Small intestine (tissue), 7 donors: Measurements from ENCODE around the gene ANKRD52. TPM values are rescaled to one million over a fixed set of nuclear protein-coding genes. Genes with fewer than 3 reads are reported as not detected.
"Not testable (repeated sequence)": the region's sequence is repeated elsewhere in the genome, so short reads cannot be mapped to it uniquely, and the experiment has no call there.

Experiments
- DNase-seq, 2 donors: peaks; one replicate each; pipeline versions ENCODE4 v3.0.0 to v3.0.0-alpha.2; 2013
- FAIRE-seq: peaks from 2 replicates; lab custom pipeline; 2012; peaks lifted over from hg19 to GRCh38; lab: Jason Lieb, UNC
- H3K27ac ChIP-seq, 3 donors: one replicate each; pipeline ENCODE4 v1.5.1; 2013; ENCODE audit warnings: low read length in 2 of 3, mild to moderate bottlenecking in 2 of 3, control low read depth in 1 of 3, inconsistent platforms in 1 of 3, low read depth in 1 of 3, moderate library complexity in 1 of 3
- H3K27me3 ChIP-seq, 3 donors: one replicate each; pipeline ENCODE4 v1.6.1; 2013; ENCODE audit warnings: low read length in 3 of 3, inconsistent platforms in 1 of 3; ENCODE audit not compliant: control insufficient read depth in 3 of 3, insufficient read depth in 3 of 3
- H3K36me3 ChIP-seq, 3 donors: one replicate each; pipeline ENCODE4 v1.6.1; 2013; ENCODE audit warnings: low read length in 3 of 3, inconsistent platforms in 1 of 3, low read depth in 1 of 3, mild to moderate bottlenecking in 1 of 3, moderate library complexity in 1 of 3; ENCODE audit not compliant: control insufficient read depth in 3 of 3, insufficient read depth in 2 of 3
- H3K4me1 ChIP-seq, 3 donors: one replicate each; pipeline ENCODE4 v1.6.1; 2013; ENCODE audit warnings: low read length in 2 of 3, inconsistent platforms in 1 of 3, low read depth in 1 of 3, mild to moderate bottlenecking in 1 of 3, moderate library complexity in 1 of 3; ENCODE audit not compliant: control insufficient read depth in 3 of 3, insufficient read depth in 2 of 3
- H3K4me3 ChIP-seq, 3 donors: one replicate each; pipeline ENCODE4 v1.5.1; 2013; ENCODE audit warnings: low read length in 3 of 3, control low read depth in 1 of 3, inconsistent platforms in 1 of 3, low read depth in 1 of 3, mild to moderate bottlenecking in 1 of 3, moderate library complexity in 1 of 3
- H3K9me3 ChIP-seq, 2 donors: one replicate each; pipeline ENCODE4 v1.6.1; 2013; ENCODE audit warnings: low read depth in 1 of 2, low read length in 1 of 2; ENCODE audit not compliant: control insufficient read depth in 2 of 2, insufficient read depth in 1 of 2
- WGBS, 3 donors: extraction: QIAGEN DNeasy Blood & Tissue Kit; methylation state at CpG; one replicate each; pipeline ENCODE4 v1.1.7; 2013; 5-methylcytosine and 5-hydroxymethylcytosine counted together
- polyA plus RNA-seq, 4 donors: library from polyadenylated mRNA; stranded (reverse) in 3 of 4; unstranded in 1 of 4; fragments of 200-250 nt in 3 of 4; fragments of 120-200 nt in 1 of 4; gene quantifications; one replicate each; pipeline versions ENCODE4 v1.2.1 to v1.2.3, GENCODE V29; 2013
- donor health status: healthy with polysubstance abuse.
- donor health status: control.
- donor health status: control.
- donor health status: Bipolar disorder and iron deficiency.
- donor health status: healthy.

Gene ANKRD52
- polyA plus RNA-seq, 4 donors = 5.1 to 23.9 (median 10.3) TPM

DNA sequence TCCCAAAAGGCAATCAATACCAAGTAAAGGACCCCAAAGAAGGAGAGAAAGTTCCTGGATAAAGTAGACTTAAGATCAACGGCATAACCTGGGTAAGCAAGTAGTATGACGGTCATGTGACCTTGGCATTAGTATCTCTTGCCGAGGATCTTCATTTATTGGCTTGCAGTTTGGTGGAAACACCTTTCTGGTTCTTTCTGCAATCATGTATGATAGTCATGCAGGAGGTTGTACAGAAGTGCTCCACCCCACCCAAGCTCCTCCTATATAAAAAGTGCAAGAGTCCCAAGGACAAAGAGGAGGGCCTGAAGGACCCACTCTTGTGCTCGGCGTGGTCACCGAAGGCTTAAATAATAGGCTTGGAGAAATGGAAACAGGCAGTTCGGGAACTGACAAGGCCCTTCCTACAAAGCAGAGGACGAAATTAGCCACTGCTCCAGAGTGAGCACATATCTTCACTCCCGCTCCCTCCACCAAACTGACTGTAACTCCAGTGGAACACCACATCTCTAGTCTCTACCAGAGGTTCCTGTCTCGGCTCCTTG is 41.2 kb upstream of the ANKRD52 start:
- Histone ChIP-seq H3K9me3 (no peaks in the 10 kb centered on the region), H3K4me1 (peaks cover 2 to 27% (median 14%) of the 10 kb centered on the region in 3 donors), H3K27me3 (no peaks in the 10 kb centered on the region), H3K4me3 (peak overlapping the region; percentile 80 to 97 (median 91)), H3K36me3 (peaks cover 0 to 43% (median 6%) of the 10 kb centered on the region in 3 donors), H3K27ac (peak overlapping the region; percentile 89 to 95 (median 92))
- DNase-seq = peak in 1 of 2 donors; percentile 73
- WGBS, 3 donors = 0 to 1% (median 0%) methylated on average over 10 of the region's 10 CpGs
- FAIRE-seq = no peak

DNA sequence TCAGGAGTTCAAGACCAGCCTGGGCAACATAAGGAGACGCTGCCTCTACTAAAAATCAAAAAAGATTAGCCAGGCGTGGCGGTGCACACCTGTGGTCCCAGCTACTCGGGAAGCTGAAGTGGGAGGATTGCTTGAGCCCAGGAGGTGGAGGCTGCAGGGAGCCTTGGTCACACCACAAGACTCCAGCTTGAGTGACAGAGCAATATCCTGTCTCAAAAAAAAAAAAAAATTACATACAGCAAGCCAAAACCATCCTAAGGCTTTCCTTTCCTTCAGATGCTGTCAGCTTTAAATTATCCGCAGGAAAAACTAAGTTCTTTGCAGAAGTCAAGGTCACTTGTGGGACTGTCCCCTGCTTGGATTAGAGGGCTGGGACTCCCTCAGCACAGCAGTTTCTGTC is 40.6 kb upstream of the ANKRD52 start:
- H3K27ac ChIP-seq = peak overlapping the region in 2 of 3 donors; percentile 89 to 92
- FAIRE-seq (no peak), DNase-seq (no peak)
- H3K9me3 ChIP-seq = no peaks in the 10 kb centered on the region
- H3K4me3 ChIP-seq = peak overlapping the region in 2 of 3 donors; percentile 80 to 91
- peaks cover 0 to 37% (median 3%) of the 10 kb centered on the region in 3 donors for H3K36me3 ChIP-seq
- WGBS, 3 donors = 47 to 64% (median 48%) methylated on average over 5 of the region's 5 CpGs
- no peaks in the 10 kb centered on the region for H3K27me3 ChIP-seq
- H3K4me1 ChIP-seq = peaks cover 2 to 30% (median 14%) of the 10 kb centered on the region in 3 donors

DNA sequence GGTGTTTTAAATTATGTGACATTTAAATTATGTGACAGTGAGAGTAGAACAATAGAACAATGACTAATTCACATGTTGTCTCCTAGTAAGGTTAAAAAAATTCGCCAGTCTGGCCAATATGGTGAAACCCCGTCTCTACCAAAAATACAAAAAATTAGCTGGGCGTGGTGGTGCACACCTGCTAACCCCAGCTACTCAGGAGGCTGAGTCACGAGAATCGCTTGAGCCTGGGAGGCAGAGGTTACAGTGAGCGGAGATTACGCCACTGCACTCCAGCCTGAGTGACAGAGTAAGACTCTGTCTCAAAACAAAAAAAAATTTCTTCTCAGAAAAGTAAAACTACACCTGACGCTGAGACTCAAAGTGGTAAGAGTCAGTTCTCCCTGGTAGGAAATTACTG is 39.2 kb upstream of the ANKRD52 start:
- DNase-seq (no peak), FAIRE-seq (no peak)
- 84 to 86% (median 85%) methylated on average over 8 of the region's 8 CpGs for WGBS, 3 donors
- no peaks in the 10 kb centered on the region for H3K9me3 ChIP-seq
- H3K27me3 ChIP-seq = no peaks in the 10 kb centered on the region
- peaks cover 0 to 28% (median 3%) of the 10 kb centered on the region in 3 donors for H3K36me3 ChIP-seq
- H3K4me1 ChIP-seq = peaks cover 2 to 33% (median 14%) of the 10 kb centered on the region in 3 donors
- no peak overlapping the region for H3K4me3 ChIP-seq
- no peak overlapping the region for H3K27ac ChIP-seq

DNA sequence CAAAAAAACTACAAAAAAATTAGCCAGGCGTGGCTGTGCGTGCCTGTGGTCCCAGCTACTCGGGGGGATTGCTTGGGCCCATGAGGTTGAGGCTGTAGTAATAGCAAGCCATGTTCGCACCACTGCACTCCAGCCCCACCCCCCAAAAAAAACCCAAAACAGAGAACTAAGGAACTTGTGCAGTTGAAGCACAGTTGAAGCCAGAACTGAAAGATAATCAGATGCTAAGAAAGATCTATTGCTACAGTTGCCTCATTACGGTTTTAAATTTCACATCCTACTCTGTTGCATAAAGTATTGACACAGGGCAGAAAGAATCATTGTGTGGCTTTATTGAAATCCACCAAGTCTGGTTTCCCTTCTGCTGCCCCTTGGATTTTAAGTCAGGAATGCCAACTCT is 38.1 kb upstream of the ANKRD52 start:
- Histone ChIP-seq H3K27ac (no peak overlapping the region), H3K27me3 (no peaks in the 10 kb centered on the region), H3K4me1 (peaks cover 4 to 26% (median 14%) of the 10 kb centered on the region in 3 donors), H3K9me3 (no peaks in the 10 kb centered on the region), H3K4me3 (no peak overlapping the region), H3K36me3 (peaks cover 2 to 31% (median 3%) of the 10 kb centered on the region in 3 donors)
- no peak for DNase-seq
- 75 to 80% (median 80%) methylated on average over 5 of the region's 5 CpGs for WGBS, 3 donors
- FAIRE-seq = no peak

DNA sequence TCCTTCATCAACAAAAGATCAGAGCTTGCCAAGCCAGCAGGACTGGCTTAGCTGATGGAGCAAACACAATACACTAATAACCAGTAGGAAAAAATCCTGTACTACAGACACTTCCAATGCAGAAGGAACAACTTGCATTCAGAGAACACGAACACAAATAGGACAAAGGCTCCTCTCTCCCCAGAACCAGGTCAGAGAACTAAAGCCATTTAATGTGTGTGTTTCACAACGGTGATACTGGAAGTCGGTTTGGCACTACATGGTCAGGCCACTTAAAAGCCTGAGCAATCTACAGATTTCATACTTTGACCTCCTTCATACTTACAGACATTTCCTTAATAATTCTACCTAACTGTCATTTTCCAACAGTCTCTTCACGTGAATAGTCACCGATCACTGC is 35.6 kb upstream of the ANKRD52 start:
- Histone ChIP-seq H3K9me3 (no peaks in the 10 kb centered on the region), H3K4me1 (peaks cover 4 to 13% (median 6%) of the 10 kb centered on the region in 3 donors), H3K27me3 (no peaks in the 10 kb centered on the region), H3K36me3 (peaks cover 3 to 41% (median 3%) of the 10 kb centered on the region in 3 donors), H3K27ac (peak overlapping the region in 1 of 3 donors; percentile 62), H3K4me3 (no peak overlapping the region)
- 19 to 58% (median 38%) methylated on average over 5 of the region's 5 CpGs for WGBS, 3 donors
- peak; percentile 43 to 64 for DNase-seq
- no peak for FAIRE-seq

DNA sequence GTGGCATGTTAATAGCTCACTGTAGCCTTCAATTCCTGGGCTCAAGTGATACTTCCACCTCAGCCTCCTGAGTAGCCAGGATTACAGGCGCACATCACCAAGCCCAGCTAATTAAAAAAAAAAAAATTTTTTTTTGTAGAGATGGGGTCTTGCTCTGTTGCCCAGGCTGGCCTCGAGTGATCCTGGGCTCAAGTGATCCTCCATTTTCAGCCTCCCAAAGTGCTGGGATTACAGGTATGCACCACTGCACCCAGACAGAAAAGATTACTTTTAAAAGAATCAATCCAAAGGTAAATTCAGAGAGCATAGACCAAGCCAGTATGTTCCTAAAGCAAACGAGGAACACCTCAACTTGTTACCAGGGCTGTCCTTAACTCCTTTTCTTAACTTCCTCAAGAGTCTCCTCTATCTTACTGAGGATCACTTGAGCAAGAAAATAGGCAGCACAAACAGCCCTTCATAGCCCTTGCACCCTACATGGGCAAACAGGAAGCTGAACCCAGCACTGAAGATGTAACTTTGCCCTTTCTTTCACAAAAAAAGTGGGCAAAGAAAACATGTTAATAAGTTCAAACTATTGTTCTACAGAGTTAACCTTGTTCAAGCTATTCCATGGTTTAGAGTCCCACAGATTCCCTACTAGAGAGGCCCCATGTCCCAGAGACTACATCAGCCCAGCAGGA is 30.7 kb upstream of the ANKRD52 start:
- Histone ChIP-seq H3K4me1 (peaks cover 2 to 3% (median 3%) of the 10 kb centered on the region in 3 donors), H3K27me3 (no peaks in the 10 kb centered on the region), H3K9me3 (no peaks in the 10 kb centered on the region), H3K4me3 (no peak overlapping the region), H3K27ac (no peak overlapping the region), H3K36me3 (peaks cover 2 to 43% (median 20%) of the 10 kb centered on the region in 3 donors)
- 73 to 76% (median 75%) methylated on average over 3 of the region's 3 CpGs for WGBS, 3 donors
- FAIRE-seq (no peak), DNase-seq (no peak)

DNA sequence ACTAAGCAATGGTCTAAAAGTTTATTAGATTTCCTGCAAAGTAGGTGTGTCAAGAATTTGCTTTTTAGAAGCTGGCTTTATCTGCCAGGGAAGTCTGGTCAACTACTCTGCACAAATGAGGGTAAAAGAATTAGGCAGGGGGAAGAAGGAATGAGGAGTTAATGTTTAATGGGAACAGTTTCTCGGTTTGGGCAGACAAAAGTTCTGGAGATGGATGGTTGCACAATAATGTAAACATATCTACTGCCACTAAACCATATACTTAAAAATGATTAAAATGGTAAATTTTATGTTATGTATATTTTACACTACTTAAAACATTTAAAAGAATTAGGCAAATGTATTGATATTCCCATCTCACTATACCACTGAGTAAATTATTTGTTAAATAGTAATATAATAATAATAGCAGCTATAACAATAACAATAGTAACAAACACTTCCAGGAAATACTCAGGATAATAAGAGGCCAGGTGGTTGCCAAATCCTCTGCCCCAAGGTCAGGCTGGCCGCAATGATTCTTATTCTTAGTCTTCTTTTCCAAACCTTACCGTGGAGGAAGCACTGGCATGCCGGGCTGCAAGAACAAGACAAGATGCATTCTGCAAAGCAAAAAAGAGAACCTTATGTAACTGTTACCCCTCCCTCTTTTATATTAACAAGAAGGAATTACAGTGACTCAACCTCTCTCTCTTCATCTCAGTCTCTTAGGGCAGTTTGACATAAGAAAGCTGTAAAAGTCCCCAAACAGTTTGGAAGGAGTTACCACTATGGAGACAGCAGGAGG is 28.1 kb upstream of the ANKRD52 start:
- Histone ChIP-seq H3K27me3 (no peaks in the 10 kb centered on the region), H3K36me3 (peaks cover 12 to 56% (median 19%) of the 10 kb centered on the region in 3 donors)

DNA sequence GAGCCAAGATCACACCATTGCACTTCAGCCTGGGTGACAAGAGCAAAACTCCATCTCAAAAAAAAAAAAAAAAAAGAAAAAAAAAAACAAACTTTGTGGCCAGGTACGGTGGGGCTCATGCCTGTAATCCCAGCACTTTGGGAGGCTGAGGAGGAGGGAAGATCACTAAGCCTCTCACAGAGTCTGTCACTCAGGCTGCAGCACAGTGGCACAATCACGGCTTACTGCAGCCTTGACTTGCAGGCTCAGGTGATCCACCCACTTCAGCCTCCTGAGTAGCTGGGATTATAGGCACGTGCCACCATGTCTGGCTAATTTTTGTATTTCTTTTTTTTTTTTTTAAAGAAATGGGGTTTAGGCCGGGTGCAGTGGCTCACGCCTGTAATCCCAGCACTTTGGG is 26.1 kb upstream of the ANKRD52 start:
- not testable (repeated sequence) for FAIRE-seq, H3K4me3 ChIP-seq, H3K9me3 ChIP-seq, H3K27me3 ChIP-seq, H3K4me1 ChIP-seq, H3K27ac ChIP-seq, DNase-seq
- WGBS, 3 donors = 90 to 94% (median 93%) methylated on average over 5 of the region's 5 CpGs
- H3K36me3 ChIP-seq = peaks cover 16 to 59% (median 18%) of the 10 kb centered on the region in 3 donors

More for the DNA sequence above, 28.1 kb upstream of the ANKRD52 start:
- Histone ChIP-seq H3K9me3 (no peaks in the 10 kb centered on the region), H3K27ac (no peak overlapping the region), H3K4me1 (peaks cover 0 to 3% (median 0%) of the 10 kb centered on the region in 3 donors), H3K4me3 (no peak overlapping the region)
- 42 to 49% (median 49%) methylated on average over 4 of the region's 4 CpGs for whole genome bisulfite sequencing, 3 donors
- DNase-seq (no peak), FAIRE-seq (no peak)
